ENCODE results near the gene CAMTA1. TPM values are rescaled to one million over a fixed set of nuclear protein-coding genes. Genes with fewer than 3 reads are reported as not detected.

The CAMTA1 gene
- total RNA-seq, 6 donors from 2014 or later, result 38.8 to 74.0 (median 46.1) TPM

- H3K4me3 ChIP-seq, result no peak overlapping the region
- no peaks in the 10 kb centered on the region for H3K36me3 ChIP-seq
- 80 to 88% methylated on average over 4 to 5 of the region's 5 CpGs for WGBS, 2 donors
- no peak for DNase-seq
- ATAC-seq (ENCODE audit: low FRiP score in 2 of 2), result no peak
- H3K27ac ChIP-seq, result no peak overlapping the region
- peaks cover 0 to 16% (median 3%) of the 10 kb centered on the region in 4 donors for H3K27me3 ChIP-seq
- H3K4me1 ChIP-seq, result peaks cover 16 to 34% (median 18%) of the 10 kb centered on the region in 4 donors
- H3K9me3 ChIP-seq, result no peaks in the 10 kb centered on the region
- TF ChIP-seq POLR2A (IDR thresholded peaks at IDR 0.05) (no peak), POLR2AphosphoS5 (IDR thresholded peaks at IDR 0.05) (no peak), EP300 (IDR thresholded peaks at IDR 0.05) (no peak), CTCF (IDR thresholded peaks at IDR 0.05) (no peak)
Observed at GRCh38 chr1:6963912-6964307, 178.7 kb downstream of the CAMTA1 start.

- Histone ChIP-seq H3K27ac (no peak overlapping the region), H3K9me3 (no peaks in the 10 kb centered on the region), H3K36me3 (no peaks in the 10 kb centered on the region), H3K4me3 (no peak overlapping the region), H3K27me3 (peaks cover 0 to 16% (median 3%) of the 10 kb centered on the region in 4 donors), H3K4me1 (peaks cover 16 to 32% (median 17%) of the 10 kb centered on the region in 4 donors)
- no peak for TF ChIP-seq POLR2A (IDR thresholded peaks at IDR 0.05)
- no peak for TF ChIP-seq EP300 (IDR thresholded peaks at IDR 0.05)
- TF ChIP-seq POLR2AphosphoS5 (IDR thresholded peaks at IDR 0.05), result no peak
- TF ChIP-seq CTCF (IDR thresholded peaks at IDR 0.05), result no peak
- DNase-seq (no peak), ATAC-seq (ENCODE audit: low FRiP score in 2 of 2) (no peak)
- 81 to 83% methylated on average over 15 of the region's 15 CpGs for WGBS, 2 donors
Observed at GRCh38 chr1:6965083-6965934, 180.1 kb downstream of the CAMTA1 start.

- ATAC-seq (ENCODE audit: low FRiP score in 2 of 2) (no peak), DNase-seq (no peak)
- H3K27me3 ChIP-seq, result peaks cover 0 to 16% (median 3%) of the 10 kb centered on the region in 4 donors
- H3K4me1 ChIP-seq, result peaks cover 15 to 26% (median 17%) of the 10 kb centered on the region in 4 donors
- no peak for TF ChIP-seq POLR2A (IDR thresholded peaks at IDR 0.05)
- TF ChIP-seq POLR2AphosphoS5 (IDR thresholded peaks at IDR 0.05), result no peak
- TF ChIP-seq CTCF (IDR thresholded peaks at IDR 0.05), result no peak
- no peak for TF ChIP-seq EP300 (IDR thresholded peaks at IDR 0.05)
- H3K9me3 ChIP-seq, result no peaks in the 10 kb centered on the region
- 87 to 91% methylated on average over 7 of the region's 7 CpGs for WGBS, 2 donors
- H3K27ac ChIP-seq, result no peak overlapping the region
- H3K36me3 ChIP-seq, result no peaks in the 10 kb centered on the region
- no peak overlapping the region for H3K4me3 ChIP-seq
Observed at GRCh38 chr1:6965935-6966241, 180.6 kb downstream of the CAMTA1 start.

GRCh38 chr1:6966326-6966725 is 181.1 kb downstream of the CAMTA1 start:
- Histone ChIP-seq H3K27ac (no peak overlapping the region), H3K9me3 (no peaks in the 10 kb centered on the region), H3K27me3 (peaks cover 0 to 16% (median 3%) of the 10 kb centered on the region in 4 donors), H3K4me1 (peaks cover 15 to 23% (median 17%) of the 10 kb centered on the region in 4 donors), H3K4me3 (no peak overlapping the region), H3K36me3 (no peaks in the 10 kb centered on the region)
- 88 to 93% methylated on average over 5 of the region's 5 CpGs for WGBS, 2 donors
- DNase-seq (no peak), ATAC-seq (ENCODE audit: low FRiP score in 2 of 2) (no peak)
- TF ChIP-seq POLR2A (IDR thresholded peaks at IDR 0.05), result no peak
- no peak for TF ChIP-seq EP300 (IDR thresholded peaks at IDR 0.05)
- no peak for TF ChIP-seq CTCF (IDR thresholded peaks at IDR 0.05)

Measured in upper lobe of left lung (tissue), 6 donors.